HG03108 (cell line): Measurements from ENCODE around the gene PARVB.

ENCODE experiments used
- ATAC-seq: cut with Tn5 transposase; IDR thresholded peaks from one replicate; pipeline ENCODE4 v1.9.1; 2021; ENCODE audit warnings: moderate library complexity; ENCODE audit not compliant: unreplicated experiment

The PARVB gene

DNA sequence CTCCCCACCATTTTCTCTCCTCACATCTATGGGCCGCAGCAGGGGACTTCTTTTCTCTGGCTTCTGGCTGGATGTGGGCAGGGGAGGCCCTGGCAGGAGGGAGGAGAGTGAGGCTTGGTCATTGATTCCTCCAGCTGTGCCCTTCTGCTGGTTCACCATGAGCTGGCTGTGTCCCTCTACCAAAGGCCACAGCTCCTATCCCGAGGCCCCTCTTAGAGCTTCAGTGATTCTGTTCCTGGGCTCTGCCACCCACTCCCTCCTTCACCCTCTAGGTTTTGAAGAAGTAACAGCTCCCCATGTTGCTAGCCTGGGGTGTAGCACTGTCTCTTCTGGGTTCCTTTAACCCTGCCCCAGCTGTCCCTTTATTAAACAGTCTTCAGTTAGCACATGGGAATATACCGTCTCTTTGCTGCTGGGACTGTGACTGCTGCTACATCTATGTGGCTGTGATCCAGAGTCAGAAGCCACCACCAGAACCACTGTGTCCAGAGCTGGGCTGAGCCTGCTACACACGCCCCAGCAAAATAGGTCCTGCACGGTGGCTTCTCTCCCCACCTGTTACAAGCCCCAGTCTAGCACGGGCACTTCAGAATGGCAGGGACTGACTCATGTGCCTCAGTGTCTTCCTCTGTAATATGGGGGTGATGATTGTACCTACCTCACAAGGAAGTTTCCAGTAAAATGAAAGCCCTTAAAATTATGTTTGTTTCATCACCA, 156.0 kb downstream of the PARVB start:
- no peak for ATAC-seq

DNA sequence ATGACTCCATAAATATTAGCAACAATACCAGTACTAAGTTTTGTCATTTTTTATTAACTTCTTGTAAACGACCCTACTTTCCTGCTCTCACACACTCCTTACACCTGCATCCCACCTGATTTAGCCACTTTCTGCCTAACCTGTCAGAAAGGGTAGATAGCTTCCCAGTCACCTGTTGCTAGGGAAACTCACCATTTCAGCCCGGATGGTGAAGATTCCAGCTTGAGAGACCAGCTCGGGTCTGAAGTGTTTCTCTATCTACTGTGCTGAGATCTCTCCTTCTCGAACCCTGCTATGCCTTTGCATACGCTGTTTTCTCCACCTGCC, 156.6 kb downstream of the PARVB start, which contains the start of gene PARVG:
TSS of gene PARVG (plus strand) at position 220 of the 327 bp plus-strand sequence. CDS start 2,405 bp downstream, outside the sequence.
- peak; percentile 59 for ATAC-seq

DNA sequence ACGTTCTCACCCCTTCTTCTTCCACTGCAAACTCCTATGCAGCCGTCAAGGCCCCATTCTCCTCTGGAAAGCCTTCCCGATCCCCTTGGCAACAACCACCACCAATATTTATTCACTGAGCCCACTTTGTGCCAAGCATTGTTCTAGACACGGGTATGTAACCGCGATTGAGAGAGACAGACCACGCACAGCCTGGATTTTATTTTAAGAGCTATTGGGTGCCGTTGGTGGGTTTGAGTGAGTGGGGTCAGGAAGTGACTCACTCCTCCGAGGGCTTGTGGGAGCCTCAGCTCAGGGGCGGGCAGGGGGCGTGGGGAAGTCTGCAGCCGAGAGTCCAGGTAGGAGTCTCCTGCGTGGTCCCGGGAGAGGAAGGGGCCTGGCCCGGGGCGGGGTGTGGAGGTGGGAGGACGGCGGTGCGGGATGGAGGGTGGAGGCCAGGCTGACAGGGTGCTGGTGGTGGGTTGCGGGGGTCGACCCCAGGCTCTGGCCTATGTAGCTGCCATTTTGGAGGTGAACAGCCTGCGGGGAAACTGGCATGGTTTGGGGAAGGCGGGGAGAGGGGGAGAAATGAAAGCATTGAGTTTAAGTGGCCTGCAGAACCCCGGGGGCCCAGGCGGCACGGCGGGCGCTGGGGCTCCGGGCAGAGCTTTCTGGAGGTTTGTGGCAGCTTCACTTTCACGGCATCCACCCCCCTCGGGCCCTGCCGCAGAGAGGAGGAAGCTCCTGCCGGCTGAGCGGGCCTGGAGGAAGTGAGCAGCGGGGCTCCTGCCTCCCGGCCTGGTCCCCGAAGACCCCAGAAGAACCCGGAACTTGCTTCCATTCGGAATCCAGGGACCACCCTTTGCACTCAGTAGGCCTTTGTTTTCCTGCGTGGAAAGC, 157.2 kb downstream of the PARVB start:
- no peak for ATAC-seq

DNA sequence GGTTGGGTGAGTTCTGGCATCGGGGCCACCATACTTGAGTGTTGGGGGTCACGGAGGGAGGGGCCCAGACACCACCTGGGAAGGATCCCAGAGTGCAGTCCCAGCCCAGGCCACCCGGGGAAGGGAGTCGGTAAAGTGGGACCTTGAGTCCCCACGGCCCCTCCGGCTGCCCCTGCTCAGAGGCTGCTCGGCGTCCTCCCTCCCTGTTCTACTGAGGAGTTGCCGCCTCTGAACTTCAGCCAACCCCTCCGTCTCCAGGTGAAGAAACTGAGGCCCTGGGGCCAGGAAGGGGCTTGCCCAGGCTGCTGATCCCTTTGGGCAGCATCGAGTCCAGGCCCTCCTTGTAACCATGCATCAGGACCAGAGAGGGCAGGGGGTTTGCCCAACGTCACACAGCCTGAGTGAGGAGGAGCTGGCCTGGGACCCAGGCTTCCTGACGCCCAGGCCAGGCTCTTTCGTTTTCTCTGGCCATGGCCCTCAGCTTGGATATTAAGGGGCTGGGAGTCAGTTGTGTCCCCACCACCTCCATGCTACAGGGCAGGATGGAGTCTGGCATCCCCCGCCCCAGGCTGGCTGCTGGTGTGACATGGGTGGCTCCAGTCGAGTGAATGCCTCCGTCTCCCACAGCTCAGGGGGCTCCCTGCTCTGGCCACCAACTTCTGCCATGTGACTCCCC, 157.9 kb downstream of the PARVB start:
- no peak for ATAC-seq

DNA sequence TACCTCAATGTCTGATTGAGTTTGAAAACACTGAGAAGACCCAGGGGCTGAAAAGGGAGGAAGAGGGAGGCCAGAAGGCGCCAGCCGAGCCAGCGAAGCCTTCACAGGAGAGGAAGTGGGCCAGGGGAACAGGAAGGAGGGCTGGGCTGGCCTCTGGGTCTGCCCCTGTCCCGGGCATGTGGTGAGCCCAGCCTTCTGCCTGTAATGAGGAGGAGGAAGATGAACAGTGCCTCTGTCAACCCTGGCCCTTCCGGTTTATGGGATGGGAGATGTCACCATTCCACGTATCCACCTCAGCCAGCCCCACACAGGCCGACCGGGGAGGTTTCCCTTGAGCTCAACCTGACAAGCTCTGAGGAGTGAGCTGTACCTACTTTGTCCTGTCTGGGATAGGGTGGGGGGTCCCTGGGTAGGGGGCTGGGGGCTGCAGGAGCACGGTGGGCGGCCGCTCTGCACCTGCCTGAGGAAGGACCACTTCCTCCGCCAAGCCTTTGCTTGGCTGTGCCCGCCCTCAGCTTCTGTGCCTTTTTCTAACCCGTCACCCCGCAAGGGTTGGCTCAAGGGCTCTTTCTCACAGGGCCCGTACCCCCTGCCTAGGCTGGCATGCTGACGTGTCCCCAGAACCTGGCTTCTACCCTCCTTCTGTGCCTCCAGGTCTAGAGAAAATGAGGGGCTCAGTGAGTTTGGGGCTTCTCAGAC, 158.6 kb downstream of the PARVB start:
- ATAC-seq: no peak

DNA sequence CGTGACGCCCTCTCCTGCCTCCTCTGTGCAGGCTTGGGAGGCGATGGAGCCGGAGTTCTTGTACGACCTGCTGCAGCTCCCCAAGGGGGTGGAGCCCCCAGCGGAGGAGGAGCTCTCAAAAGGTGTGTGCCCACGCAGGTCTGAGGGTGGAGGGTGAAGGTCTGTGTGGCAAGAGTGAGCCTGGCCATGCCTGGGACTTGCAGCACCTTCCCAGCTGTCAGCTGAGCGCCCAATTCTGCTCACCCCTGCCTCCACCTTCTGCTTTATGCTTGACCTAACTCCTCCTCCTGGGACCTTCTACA, 159.1 kb downstream of the PARVB start:
- ATAC-seq: no peak

DNA sequence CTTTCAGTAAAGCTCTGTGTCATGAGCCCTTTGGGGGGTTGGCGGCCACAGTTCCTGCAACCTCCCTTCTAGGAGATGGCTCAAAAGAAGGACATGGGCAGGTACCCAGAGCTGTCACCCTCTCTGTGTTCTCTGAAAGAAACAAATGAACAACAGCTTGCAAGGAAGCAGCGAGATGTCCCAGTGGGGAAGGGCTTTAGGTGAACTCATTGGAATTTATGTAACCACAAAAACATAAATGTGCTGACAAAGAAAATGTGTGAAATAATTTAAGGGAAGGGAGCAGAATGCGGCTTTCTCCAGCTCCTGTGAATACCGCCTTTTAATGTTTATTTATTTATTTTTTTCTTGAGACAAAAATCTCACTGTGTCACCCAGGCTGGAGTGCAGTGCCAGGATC, 159.9 kb downstream of the PARVB start:
- ATAC-seq: no peak

DNA sequence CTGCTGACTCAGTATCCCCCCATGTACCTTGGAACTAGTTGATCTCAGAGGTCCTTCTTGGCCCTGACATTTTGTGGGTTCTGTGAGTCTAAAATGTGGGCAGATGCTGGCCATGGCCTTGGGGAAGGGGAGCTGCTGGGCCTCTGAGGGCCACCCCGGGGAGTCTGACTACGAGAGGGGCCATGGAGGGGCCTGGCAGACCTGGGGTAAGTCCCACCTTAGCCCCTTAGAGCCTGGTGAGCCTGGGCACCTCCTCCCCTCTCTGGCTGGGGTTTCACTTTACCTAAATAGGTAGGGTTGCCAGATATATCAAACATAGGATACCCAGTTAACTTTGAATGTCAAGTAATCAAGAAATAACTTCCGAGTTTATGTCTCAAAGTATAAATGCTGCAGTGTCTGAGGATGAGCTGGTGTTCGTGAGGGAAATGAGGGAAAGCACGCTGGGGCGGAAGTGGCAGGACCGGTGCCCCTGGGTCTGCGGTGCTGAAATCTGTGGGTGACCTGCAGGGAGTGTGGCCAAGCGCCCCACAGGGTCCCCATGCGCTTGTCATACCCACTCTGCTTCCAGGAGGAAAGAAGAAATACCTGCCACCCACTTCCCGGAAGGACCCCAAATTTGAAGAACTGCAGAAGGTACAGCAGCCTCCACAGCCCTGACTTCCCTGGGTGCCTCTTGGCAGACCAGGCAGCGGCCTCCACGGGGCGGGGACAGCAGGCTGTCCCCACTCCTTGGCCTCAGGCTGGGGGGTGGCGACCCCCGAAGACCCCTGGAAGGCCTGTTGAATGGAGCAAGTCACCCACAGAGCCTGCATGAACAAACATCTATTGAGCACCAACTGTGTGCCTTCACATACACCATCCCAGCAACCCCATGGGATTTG, 161.4 kb downstream of the PARVB start:
- no peak for ATAC-seq

DNA sequence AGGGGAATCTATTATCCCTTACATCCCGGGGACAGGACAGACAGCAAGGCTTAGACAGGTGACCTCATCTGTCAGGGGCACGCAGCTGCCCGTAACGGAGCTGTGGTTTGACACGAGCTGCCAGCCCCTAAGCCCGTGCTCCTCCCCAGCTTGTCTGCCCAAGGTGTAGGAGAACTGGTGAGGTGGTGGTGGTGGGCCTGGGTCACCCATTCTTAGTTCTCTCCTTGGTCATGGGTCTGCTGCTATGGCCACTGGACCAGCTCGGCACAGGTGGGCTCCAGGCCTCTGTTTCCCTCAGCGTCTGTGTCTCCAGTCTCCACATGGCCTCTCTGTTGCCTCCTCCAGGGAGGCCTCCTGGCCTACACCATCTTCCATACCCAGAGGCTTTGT, 162.0 kb downstream of the PARVB start:
- no peak for ATAC-seq

DNA sequence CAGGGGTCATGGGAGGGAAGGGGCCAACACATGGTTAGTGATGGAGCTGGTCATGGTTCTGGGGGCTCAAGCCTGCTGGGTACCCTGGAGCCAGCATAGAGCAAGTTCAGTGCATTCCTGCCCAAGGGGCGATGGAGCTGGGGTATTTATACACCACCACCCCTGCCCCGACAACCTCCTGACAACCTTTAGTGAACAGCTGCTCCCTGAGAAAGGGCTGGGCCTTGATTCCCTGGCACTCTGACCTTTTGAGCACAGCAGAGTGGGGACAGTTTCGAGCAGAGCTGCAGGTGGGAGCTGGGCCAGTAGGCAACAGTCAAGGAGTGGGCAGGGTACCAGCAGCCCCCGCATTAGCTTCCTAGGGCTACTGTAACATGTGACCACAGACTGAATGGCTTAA, 162.6 kb downstream of the PARVB start:
- no peak for ATAC-seq

DNA sequence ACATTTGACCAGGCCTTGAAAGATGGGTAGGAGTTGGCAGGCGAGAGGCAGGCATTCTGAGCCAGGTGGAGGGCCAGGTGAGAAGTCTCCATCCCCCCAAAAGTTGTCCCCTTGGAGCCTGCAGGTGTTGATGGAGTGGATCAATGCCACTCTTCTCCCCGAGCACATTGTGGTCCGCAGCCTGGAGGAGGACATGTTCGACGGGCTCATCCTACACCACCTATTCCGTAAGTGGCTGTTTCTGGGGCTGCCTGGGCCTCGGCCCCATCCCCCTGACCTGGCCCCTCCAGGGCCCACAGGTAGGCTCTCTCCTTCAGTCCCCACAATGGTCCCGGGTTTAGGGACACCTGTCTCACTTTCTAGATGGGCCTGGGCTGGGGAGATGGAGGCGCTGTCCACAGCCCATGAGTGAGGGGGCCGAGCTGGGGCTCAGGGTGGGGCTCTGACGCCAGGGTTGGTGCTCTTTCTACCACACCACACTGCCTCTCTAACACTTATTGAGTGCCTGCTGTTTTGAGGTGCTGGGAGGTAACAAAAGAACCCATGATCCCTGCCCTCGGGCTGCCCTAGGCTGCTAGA, 163.6 kb downstream of the PARVB start:
- ATAC-seq: no peak

DNA sequence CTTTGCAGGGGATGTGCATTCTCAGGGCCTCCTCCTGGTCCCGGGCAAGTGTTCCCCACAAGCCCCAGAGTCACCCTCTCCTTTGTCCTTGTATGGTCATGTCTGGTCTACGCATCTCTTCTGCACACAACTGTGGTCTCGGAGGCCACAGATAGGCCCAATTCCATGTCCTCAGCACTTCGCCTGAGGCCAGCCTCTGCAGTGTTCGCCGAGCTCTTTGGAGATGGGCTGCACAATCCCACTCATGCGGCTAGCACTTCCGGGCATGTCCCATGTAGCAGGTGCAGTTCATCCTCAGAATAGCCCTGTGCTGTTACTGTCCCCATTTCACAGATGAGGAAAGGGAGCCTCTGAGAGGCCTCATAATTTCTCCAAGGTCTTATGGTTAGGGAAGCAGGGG, 164.2 kb downstream of the PARVB start:
- no peak for ATAC-seq

DNA sequence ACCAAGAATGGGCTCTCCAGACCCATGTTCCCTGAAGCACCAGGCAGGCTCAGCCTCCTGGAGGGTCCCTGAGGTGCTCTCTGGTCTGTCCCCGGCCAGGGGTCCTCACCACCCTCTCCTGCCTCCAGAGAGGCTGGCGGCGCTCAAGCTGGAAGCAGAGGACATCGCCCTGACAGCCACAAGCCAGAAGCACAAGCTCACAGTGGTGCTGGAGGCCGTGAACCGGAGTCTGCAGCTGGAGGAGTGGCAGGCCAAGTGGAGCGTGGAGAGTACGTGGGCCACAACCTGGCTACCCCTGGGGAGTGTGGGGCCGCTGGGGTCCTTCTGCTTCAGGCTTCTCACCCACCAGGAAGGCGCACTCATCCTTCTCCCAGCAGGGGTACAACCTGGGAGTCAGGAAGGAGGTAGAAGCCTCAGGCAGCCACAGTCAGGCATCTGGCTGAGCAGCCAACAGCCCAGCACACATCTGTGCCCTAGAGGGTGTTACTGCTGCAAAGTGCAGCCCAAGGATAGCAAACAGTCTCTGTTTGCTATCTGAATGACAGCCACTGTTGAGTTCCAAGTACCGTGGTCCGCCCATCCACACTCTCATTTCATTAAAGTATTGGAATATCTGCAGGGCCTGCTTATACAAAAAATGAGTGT, 165.0 kb downstream of the PARVB start:
- no peak for ATAC-seq

DNA sequence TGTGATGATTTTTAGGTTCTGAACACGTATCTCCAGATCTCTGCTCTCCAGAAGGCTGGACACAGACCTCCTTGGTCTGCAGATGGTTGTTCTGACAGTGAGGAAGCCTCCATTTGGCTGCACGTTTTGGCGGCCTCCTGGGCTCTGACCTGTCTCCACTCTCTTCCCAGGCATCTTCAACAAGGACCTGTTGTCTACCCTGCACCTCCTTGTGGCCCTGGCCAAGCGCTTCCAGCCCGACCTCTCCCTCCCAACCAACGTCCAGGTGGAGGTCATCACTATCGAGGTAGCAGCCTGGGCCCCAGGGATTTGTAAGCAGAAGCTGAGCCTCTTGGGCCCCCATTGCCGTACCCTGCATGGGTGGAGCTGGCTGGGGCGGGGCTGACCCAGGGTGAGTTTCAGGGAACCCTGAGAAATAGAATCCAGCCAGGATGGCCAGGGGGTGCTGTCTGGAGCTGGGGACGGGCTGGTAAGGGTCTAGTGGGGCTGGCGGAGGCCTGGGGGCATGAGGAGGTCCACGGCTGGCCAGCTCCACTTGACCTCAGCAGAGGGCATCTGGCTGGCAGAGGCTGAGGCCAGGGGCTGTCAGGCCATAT, 166.4 kb downstream of the PARVB start:
- no peak for ATAC-seq

DNA sequence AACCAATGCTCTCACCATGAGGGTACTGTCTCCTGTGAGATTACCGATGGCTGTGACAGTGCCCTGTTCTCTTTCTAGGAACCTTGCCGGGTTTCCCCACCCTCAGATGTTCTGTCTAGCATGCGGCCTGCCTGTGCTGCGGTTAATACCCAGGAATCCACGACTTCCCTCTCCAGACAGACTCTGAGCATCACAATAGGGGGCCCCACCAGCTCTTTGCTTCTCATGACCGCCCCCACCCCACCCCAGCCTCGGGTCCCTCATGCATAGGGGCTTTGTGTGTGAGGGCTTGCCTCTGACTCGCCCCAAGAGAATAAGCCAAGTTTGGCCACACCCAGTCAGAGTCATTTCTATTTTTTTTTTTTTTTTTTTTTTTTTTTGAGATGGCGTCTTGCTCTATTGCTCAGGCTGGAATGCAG, 166.9 kb downstream of the PARVB start:
- ATAC-seq: no peak

DNA sequence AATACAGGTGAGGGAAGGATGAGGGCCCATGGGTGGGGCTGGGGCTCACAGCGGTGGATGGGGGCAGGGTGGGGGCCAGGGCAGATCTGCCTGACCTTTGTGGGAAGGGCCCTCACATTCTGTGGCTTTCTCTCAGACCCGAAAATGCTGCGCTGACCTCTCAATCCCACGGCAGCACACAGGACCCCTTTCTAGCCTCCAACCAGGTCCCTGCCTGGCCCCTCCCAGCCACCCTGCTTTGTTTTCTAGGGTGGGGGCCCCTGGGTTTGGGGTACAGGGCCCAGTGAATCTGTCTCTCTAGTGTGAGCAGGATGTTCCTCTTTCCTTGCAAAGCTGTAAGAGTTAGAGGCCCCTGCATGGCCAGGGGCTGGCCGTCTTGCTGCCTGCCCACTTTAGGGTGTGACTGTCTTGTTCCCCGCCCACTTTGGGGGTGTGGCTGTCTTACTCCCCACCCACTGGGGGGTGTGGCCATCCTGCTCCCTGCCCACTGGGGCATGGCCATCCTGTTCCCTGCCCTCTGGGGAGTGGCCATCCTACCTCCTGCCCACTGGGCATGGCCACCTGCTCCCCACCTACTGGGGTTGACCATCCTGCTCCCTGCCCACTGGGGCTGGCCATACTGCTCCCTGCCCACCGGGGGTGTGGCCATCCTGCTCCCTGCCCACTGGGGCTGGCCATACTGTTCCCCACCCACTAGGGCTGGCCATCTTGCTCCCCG, 168.2 kb downstream of the PARVB start:
- no peak for ATAC-seq

DNA sequence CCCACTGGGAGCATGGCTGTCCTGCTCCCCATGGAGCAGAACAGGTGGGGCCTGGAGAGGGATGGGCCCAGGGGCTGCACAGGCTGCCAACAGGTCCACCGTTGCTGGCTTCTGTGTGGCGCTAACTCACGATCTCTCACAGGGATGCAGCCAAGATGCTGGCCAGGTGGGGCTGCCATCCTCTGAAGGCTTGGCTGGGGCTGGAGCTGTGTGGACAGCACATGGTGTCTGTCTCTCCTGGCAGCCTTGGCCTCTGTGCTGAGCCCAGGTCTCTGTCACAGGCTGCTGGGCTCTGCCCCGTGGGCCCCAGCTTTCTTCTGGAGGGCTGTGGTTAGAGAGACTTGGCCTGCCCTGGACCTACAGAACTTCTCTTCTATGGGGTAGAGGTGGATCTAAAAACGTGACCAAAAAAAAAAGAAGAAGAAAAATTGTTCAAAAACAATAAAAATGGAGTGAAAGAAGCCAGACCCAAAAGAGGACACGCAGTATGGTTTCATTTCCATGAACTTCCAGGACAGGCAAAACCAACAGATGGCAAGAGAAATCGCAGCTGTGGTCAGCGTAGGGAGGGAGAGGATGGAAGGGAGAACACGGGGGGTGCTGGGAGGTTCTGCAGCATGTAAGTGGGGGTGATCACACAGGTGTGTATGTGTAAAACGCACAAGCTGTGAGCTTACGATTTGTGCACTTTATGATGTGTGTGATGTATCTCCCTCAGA, 168.9 kb downstream of the PARVB start:
- ATAC-seq: no peak

DNA sequence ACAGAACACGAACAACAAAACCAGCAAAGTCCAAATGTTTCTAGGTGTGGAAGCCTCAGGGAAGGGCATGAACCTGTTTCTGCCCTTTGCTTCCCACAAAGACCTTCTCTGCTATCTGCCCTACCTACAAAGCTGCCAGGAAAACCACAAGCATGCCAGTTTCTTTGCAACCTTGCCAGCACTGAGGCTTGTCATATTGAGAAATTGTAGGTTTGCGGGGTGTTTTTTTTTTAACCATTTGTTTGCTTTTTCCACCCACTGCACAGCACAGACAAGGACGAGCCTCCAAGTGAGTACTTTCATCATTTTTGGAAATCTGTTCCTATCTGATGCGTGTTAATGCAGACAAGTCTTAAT, 169.4 kb downstream of the PARVB start:
- ATAC-seq: no peak
